Endodermal cell (in vitro differentiated cells): Measurements from ENCODE around the gene HLA-DMB. TPM values are rescaled to one million over a fixed set of nuclear protein-coding genes. Genes with fewer than 3 reads are reported as not detected.

ENCODE experiments used
- DNase-seq: peaks from one replicate; pipeline ENCODE4 v3.0.0-alpha.2; 2017
- H3K27ac ChIP-seq: 2 replicates; pipeline ENCODE4 v1.5.1; 2013; ENCODE audit warnings: mild to moderate bottlenecking, low read depth, low read length, moderate library complexity
- H3K27me3 ChIP-seq: 2 replicates; pipeline ENCODE4 v1.6.1; 2013; ENCODE audit warnings: mild to moderate bottlenecking, low read length, moderate library complexity; ENCODE audit not compliant: insufficient read depth, control insufficient read depth, poor library complexity, severe bottlenecking
- H3K36me3 ChIP-seq: 2 replicates; pipeline ENCODE4 v1.7.0; 2013; ENCODE audit warnings: mild to moderate bottlenecking, low read length, moderate library complexity; ENCODE audit not compliant: control insufficient read depth, insufficient read depth
- H3K4me1 ChIP-seq: one replicate; pipeline ENCODE4 v1.7.0; 2013; ENCODE audit warnings: low read length; ENCODE audit not compliant: control insufficient read depth, insufficient read depth
- H3K4me3 ChIP-seq: 2 replicates; pipeline ENCODE4 v1.5.1; 2013; ENCODE audit warnings: mild to moderate bottlenecking, low read length, moderate library complexity
- H3K9ac ChIP-seq: 2 replicates; pipeline ENCODE4 v1.6.1; 2013; ENCODE audit warnings: mild to moderate bottlenecking, low read length, moderate library complexity; ENCODE audit not compliant: poor library complexity, severe bottlenecking; ENCODE audit errors: extremely low read depth
- H3K9me3 ChIP-seq: 2 replicates; pipeline ENCODE4 v1.6.1; 2013; ENCODE audit warnings: mild to moderate bottlenecking, low read length, moderate library complexity; ENCODE audit not compliant: control insufficient read depth
- H3K27ac Mint-ChIP-seq: 2 replicates; pipeline ENCODE4 v1.8.0; 2020; ENCODE audit warnings: mixed read lengths
- H3K27me3 Mint-ChIP-seq: 2 replicates; pipeline ENCODE4 v1.8.0; 2021; ENCODE audit warnings: mild to moderate bottlenecking, mixed read lengths; ENCODE audit not compliant: insufficient read depth
- H3K36me3 Mint-ChIP-seq: 2 replicates; pipeline ENCODE4 v1.8.0; 2020; ENCODE audit warnings: low read depth, mixed read lengths
- H3K4me1 Mint-ChIP-seq: 2 replicates; pipeline ENCODE4 v1.8.0; 2020; ENCODE audit warnings: mixed read lengths
- H3K4me3 Mint-ChIP-seq: 2 replicates; pipeline ENCODE4 v1.8.0; 2020; ENCODE audit warnings: mild to moderate bottlenecking, moderate library complexity, mixed read lengths
- H3K9me3 Mint-ChIP-seq: 2 replicates; pipeline ENCODE4 v1.8.0; 2020; ENCODE audit warnings: mild to moderate bottlenecking, mixed read lengths
- WGBS, 2 experiments: methylation state at CpG; one replicate each; pipeline versions ENCODE4 v1.1.5 to v1.1.7; 2013; ENCODE audit warnings: missing lambda C conversion rate in 2 of 2, mixed read lengths in 1 of 2; ENCODE audit not compliant: insufficient coverage in 1 of 2, insufficient read length in 1 of 2; 5-methylcytosine and 5-hydroxymethylcytosine counted together
- total RNA-seq, 2 donors: library from RNA; stranded (reverse); fragmentation: NEBNext Ultra II Directional in 1 of 2; extraction: Animal tissue kit (Norgen Biotek cat#: 25700) in 1 of 2; gene quantifications; 2 replicates in 1 of 2; 3 replicates in 1 of 2; pipeline ENCODE4 v1.2.1, GENCODE V29; 2021
- TF ChIP-seq, protein P1 (sequence below): fragments of 200-600 bp; sonication (generic); conservative IDR thresholded peaks from 2 replicates; pipeline ENCODE4 v1.5.0; 2021; ENCODE audit warnings: antibody characterized with exemption, mild to moderate bottlenecking

Gene HLA-DMB
- total RNA-seq, 2 donors from 2014 or later: 0.24 to 1.8 TPM

DNA sequence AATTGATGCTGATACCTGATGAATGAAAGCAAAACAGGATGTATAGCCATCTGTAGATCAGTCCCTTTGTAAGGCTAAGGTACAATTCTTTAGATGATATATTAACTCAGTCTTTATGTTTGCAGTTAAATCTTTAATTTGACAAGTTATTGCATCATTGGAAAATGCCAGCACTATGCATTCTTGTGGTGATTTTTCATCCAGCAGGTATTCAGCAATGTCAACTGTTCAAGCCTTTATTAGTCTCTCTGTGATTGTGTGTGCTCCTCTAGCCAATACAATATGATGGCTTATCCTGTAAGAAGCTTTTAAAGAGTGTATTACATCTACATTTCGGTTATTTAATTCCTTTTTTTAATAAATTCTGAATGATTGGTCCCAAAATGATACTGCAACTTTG is 34.3 kb downstream of the HLA-DMB start:
- Histone ChIP-seq H3K4me1 (no peaks in the 10 kb centered on the region), H3K9ac (no peak overlapping the region), H3K4me3 (no peak overlapping the region), H3K27me3 (peaks cover 22% of the 10 kb centered on the region), H3K27ac (no peak overlapping the region), H3K36me3 (no peaks in the 10 kb centered on the region), H3K9me3 (no peaks in the 10 kb centered on the region)
- no peak for DNase-seq
- Mint-ChIP-seq H3K4me1 (no peaks in the 10 kb centered on the region), H3K36me3 (no peaks in the 10 kb centered on the region), H3K9me3 (no peaks in the 10 kb centered on the region), H3K4me3 (no peak overlapping the region), H3K27me3 (peaks cover 16% of the 10 kb centered on the region), H3K27ac (no peak overlapping the region)
- 60% methylated on average over 1 of the region's 1 CpG; no CpG with 5 or more reads in 1 of the 2 experiments for WGBS, 2 experiments
- TF ChIP-seq, protein P1, sequence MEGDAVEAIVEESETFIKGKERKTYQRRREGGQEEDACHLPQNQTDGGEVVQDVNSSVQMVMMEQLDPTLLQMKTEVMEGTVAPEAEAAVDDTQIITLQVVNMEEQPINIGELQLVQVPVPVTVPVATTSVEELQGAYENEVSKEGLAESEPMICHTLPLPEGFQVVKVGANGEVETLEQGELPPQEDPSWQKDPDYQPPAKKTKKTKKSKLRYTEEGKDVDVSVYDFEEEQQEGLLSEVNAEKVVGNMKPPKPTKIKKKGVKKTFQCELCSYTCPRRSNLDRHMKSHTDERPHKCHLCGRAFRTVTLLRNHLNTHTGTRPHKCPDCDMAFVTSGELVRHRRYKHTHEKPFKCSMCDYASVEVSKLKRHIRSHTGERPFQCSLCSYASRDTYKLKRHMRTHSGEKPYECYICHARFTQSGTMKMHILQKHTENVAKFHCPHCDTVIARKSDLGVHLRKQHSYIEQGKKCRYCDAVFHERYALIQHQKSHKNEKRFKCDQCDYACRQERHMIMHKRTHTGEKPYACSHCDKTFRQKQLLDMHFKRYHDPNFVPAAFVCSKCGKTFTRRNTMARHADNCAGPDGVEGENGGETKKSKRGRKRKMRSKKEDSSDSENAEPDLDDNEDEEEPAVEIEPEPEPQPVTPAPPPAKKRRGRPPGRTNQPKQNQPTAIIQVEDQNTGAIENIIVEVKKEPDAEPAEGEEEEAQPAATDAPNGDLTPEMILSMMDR: no peak

DNA sequence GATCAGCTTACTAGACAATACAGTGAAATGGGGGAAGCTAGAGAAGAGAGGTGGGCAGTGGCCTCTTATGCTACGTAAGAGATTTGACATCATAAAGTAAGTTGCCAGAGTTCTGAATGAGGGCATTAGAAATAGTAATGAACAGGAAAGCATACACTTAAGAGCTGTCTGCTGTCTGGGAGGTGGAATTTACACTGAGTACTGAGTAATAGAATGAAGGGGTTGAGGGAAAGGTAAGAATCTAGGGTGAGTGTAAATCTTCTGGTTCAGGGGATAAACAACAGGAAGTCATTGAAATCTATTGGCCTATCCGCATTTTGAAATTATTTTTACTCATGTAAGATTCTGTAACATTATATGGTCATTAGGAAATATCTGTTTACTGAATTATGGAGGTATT is 35.8 kb downstream of the HLA-DMB start:
- no peaks in the 10 kb centered on the region for H3K9me3 Mint-ChIP-seq
- WGBS, 2 experiments: 87% methylated on average over 2 of the region's 2 CpGs; no CpG with 5 or more reads in 1 of the 2 experiments
- no peaks in the 10 kb centered on the region for H3K4me1 ChIP-seq
- TF ChIP-seq, protein P1: no peak
- no peak for DNase-seq
- H3K9ac ChIP-seq: no peak overlapping the region
- peaks cover 10% of the 10 kb centered on the region for H3K27me3 Mint-ChIP-seq
- no peak overlapping the region for H3K4me3 Mint-ChIP-seq
- peaks cover 12% of the 10 kb centered on the region for H3K27me3 ChIP-seq
- no peaks in the 10 kb centered on the region for H3K9me3 ChIP-seq
- H3K27ac ChIP-seq: no peak overlapping the region
- no peak overlapping the region for H3K4me3 ChIP-seq
- peaks cover 8% of the 10 kb centered on the region for H3K36me3 Mint-ChIP-seq
- no peaks in the 10 kb centered on the region for H3K4me1 Mint-ChIP-seq
- no peaks in the 10 kb centered on the region for H3K36me3 ChIP-seq
- H3K27ac Mint-ChIP-seq: no peak overlapping the region

- Histone ChIP-seq H3K9ac (no peak overlapping the region), H3K4me3 (no peak overlapping the region), H3K36me3 (no peaks in the 10 kb centered on the region), H3K27me3 (peaks cover 12% of the 10 kb centered on the region), H3K9me3 (no peaks in the 10 kb centered on the region), H3K4me1 (no peaks in the 10 kb centered on the region), H3K27ac (no peak overlapping the region)
- no peaks in the 10 kb centered on the region for H3K9me3 Mint-ChIP-seq
- no peaks in the 10 kb centered on the region for H3K4me1 Mint-ChIP-seq
- peaks cover 8% of the 10 kb centered on the region for H3K36me3 Mint-ChIP-seq
- TF ChIP-seq, protein P1: no peak
- no peak overlapping the region for H3K27ac Mint-ChIP-seq
- DNase-seq: no peak
- H3K27me3 Mint-ChIP-seq: peaks cover 9% of the 10 kb centered on the region
- H3K4me3 Mint-ChIP-seq: no peak overlapping the region
Measured at GRCh38 chr6:32903952-32904351, 36.9 kb downstream of the HLA-DMB start.
